GM10248 (cell line): ENCODE results near the gene SWI5.

Experiments used
- CTCF ChIA-PET: fragments of 300-600 bp; sonication (Branson Sonifier 250); formaldehyde crosslinking; extraction: SDS; loops from one replicate; lab custom pipeline; 2021; ENCODE audit warnings: antibody characterized with exemption; lab: Yijun Ruan, JAX
- POLR2A ChIA-PET: fragments of 350-650 bp; sonication (Branson Sonifier 250); formaldehyde crosslinking; extraction: SDS; loops from one replicate; lab custom pipeline; 2020; ENCODE audit warnings: antibody characterized with exemption; lab: Yijun Ruan, JAX
- DNase-seq: peaks from one replicate; pipeline ENCODE4 v3.0.0; 2012; ENCODE audit errors: extremely low spot score
- TF ChIP-seq, protein P1 (sequence below): IDR thresholded peaks from 2 replicates; pipeline ENCODE4 v1.5.1; 2012; ENCODE audit warnings: mild to moderate bottlenecking, low read depth; ENCODE audit errors: extremely low read depth, missing control alignments, control extremely low read depth

Gene SWI5

DNA sequence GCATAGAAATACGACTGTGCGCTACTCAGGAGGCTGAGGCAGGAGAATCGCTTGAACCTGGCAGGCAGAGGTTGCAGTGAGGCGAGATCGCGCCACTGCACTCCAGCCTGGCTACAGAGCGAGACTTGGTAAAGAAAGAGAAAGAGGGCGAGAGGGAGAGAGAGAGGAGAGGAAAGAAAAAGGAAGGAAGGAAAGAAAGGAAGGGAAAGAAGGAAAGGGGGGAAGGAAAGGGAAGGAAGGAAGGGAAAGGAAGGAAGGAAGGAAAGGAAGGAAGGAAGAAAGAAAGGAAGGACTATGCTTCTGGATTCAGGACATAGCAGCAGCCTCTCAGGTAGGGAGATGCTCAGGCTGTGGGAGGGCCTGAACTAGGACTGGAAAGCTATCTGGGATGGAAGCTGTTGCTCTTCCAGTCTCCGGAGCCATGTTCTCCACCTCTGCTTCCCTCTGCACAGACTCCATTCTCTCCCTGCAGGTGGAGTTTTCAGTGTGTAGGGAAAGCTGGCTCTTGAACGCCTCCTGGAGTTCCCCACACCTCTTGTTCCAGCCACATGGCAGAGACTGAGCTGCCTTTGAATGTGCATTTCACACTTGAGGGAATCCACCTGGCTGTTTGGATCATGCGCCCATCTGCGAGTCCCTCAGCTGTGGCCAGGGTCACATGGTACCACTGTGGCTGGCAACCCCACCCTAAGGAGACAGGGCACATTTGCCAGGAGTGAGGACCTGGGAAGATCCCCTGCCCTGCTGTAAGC is 9.1 kb downstream of the SWI5 start:
- no peak for DNase-seq
- POLR2A ChIA-PET: no interaction called here
- TF ChIP-seq, protein P1, sequence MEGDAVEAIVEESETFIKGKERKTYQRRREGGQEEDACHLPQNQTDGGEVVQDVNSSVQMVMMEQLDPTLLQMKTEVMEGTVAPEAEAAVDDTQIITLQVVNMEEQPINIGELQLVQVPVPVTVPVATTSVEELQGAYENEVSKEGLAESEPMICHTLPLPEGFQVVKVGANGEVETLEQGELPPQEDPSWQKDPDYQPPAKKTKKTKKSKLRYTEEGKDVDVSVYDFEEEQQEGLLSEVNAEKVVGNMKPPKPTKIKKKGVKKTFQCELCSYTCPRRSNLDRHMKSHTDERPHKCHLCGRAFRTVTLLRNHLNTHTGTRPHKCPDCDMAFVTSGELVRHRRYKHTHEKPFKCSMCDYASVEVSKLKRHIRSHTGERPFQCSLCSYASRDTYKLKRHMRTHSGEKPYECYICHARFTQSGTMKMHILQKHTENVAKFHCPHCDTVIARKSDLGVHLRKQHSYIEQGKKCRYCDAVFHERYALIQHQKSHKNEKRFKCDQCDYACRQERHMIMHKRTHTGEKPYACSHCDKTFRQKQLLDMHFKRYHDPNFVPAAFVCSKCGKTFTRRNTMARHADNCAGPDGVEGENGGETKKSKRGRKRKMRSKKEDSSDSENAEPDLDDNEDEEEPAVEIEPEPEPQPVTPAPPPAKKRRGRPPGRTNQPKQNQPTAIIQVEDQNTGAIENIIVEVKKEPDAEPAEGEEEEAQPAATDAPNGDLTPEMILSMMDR: no peak
- CTCF ChIA-PET: interaction anchor here (1.7 kb wide), 1 partner anchor 10 kb away, joined by 8 read pairs; no protein-coding TSS in a partner anchor

DNA sequence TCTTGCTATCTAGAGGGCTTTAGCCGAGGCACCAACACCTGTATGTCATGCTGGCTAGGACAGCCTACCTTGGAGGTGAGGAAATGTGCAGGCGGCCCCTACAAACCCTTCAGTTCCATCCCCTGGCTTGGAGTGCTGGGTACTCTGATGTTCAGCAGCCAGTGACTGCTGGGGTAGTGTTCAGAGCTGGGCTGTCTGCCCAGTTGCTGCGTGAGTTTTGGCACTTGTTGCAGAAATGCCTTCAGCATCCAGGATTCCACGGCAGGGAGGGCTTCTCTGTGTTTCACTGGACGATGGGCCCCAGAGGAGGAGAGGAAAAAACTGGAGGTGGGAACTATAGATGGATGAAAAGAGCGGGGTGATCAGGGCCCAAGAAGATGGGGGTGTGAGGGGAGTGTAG is 10.4 kb downstream of the SWI5 start:
- no peak for DNase-seq
- POLR2A ChIA-PET: no interaction called here
- TF ChIP-seq, protein P1: no peak
- CTCF ChIA-PET: interaction anchor here (0.7 to 1.7 kb wide), 3 partner anchors 8 to 14 kb away, joined by 3 to 8 read pairs (median 4); no protein-coding TSS in a partner anchor

DNA sequence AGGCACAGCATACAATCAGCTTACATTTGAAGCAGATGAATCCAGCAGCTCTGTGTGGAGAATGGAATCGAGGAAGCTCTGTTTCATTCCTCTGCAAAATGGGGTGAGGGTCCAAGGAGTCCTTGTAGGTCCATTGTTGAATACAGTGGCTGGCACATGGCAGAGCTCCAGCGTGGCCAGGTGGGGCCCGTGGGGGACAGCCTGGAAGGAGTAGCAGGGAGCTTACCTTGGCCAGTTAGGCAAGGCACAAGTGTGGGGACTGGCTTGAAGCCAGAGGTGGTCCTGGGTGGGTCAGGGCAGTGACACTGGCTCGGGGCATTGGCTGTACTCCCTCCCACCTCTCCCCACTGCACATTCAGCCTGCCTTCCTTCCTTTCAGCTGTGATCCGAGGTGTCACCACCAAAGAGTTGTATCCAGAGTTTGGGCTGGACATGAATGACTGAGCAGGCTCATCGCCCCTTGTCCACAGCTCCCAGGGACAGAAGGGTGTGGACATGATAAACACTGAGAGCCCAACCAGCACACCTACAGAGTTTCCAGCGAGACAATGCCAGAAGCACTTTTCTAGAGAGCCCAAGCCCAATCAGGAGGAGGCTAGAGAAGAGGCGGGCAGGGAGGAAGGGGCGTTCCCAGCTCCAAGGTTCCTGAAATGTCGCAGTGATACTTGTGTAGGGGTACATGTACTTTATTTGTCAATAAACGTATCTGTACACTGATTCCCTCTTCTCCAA is 12.4 kb downstream of the SWI5 start:
- ChIA-PET POLR2A (no interaction called here), CTCF (interaction anchor here (0.9 to 2.0 kb wide), 3 partner anchors 33 to 132 kb away, joined by 3 to 4 read pairs (median 3); partner anchors contain the start of gene CERCAM)
- DNase-seq: no peak
- TF ChIP-seq, protein P1: no peak

DNA sequence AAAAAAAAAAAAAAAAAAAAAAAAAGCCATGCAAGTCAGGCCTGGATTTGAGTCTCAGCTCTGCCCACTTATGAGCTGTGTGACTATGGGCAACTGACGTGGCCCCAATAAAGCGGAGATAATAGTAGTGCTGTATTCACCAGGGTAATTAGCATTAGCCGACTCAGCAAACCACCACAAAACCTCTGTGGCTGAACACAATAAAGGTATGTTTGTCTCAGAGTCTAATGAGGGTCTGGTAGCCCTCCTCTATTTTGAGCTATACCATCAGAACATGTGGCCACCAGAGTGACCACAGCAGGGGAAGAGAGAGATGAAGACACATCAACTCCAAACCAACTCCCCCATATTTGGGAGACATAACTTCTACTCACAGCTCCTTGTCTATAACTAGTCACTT is 15.9 kb downstream of the SWI5 start:
- ChIA-PET CTCF (interaction anchor here (1.2 to 2.6 kb wide), 4 partner anchors 37 to 260 kb away, joined by 3 to 14 read pairs (median 6); partner anchors contain the start of gene SPTAN1), POLR2A (interaction anchor here (0.5 to 0.6 kb wide), 2 partner anchors 21 to 1190 kb away, joined by 3 to 4 read pairs; no protein-coding TSS in a partner anchor)
- no peak for DNase-seq
- TF ChIP-seq, protein P1: no peak

DNA sequence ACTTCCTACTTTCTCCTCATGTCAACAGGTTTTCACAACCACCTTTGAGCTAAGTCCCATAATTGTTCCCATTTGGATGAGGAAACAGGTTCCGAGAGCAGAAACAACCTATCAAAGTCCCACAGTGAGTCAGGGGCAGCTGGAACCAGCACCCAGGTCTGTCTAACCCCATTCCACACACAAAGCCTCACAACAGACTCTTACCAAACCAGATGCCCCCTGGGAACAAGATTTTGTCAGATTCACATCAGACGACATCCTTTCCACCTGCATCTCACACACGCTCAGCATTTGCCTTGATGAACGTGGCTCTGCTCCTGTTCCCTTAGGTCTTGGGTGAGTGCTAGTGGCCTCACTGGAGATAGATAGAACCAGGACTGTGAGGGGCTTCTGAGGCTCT is 17.0 kb downstream of the SWI5 start:
- CTCF ChIA-PET: interaction anchor here (1.3 to 2.6 kb wide), 3 partner anchors 31 to 48 kb away, joined by 4 to 14 read pairs (median 4); no protein-coding TSS in a partner anchor
- POLR2A ChIA-PET: no interaction called here

DNA sequence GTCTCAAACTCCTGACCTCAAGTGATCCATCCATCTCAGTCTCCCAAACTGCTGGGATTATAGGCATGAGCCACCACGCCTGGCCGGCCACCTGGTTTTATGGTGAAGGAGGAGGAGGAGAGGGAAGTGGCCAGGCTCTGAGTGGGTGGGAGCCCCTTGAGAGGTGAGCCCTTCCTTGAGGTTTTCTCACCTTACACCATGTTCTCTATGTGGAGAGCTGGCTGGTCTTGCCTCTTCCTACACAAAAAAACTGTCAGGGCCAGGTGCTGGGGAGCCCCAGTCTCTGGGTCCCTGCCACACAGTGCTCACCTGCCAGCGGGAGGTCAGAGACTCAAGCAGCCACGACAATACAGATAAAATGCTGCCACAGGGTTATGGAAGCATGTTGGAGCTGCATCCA is 18.1 kb downstream of the SWI5 start:
- DNase-seq: no peak
- TF ChIP-seq, protein P1: no peak
- ChIA-PET CTCF (interaction anchor here (1.3 to 4.5 kb wide), 7 partner anchors 11 to 77 kb away, joined by 4 to 31 read pairs (median 12); partner anchors contain the start of gene URM1), POLR2A (no interaction called here)

More for the DNA sequence above, 17.0 kb downstream of the SWI5 start:
- TF ChIP-seq, protein P1: no peak
- DNase-seq: no peak
